Caco-2 (cell line): ENCODE results near the gene ADAMTS10. TPM values are rescaled to one million over a fixed set of nuclear protein-coding genes. Genes with fewer than 3 reads are reported as not detected.

ENCODE experiments used
- BruUV-seq: library from RNA; stranded (reverse); fragments of 400-500 nt; replicated peaks from 2 replicates; lab custom pipeline; 2021; lab: Mats Ljungman, UMichigan
- CTCF ChIA-PET: fragments of 300-600 bp; sonication (Branson Sonifier 250); formaldehyde crosslinking; loops from one replicate; lab custom pipeline; 2022; ENCODE audit warnings: antibody characterized with exemption; lab: Charles Lee
- POLR2A ChIA-PET: fragments of 300-600 bp; sonication (Branson Sonifier 250); formaldehyde crosslinking; loops from one replicate; lab custom pipeline; 2022; ENCODE audit warnings: antibody characterized with exemption; lab: Charles Lee
- DNase-seq, 2 experiments: peaks; one replicate each; pipeline versions ENCODE4 v3.0.0 to v3.0.0-alpha.2; 2020 to 2022
- H3K27me3 ChIP-seq: replicated peaks from 2 replicates; pipeline ENCODE4 v1.6.0; 2011; ENCODE audit warnings: low read length; ENCODE audit not compliant: control insufficient read depth, insufficient read depth
- H3K36me3 ChIP-seq: 2 replicates; pipeline ENCODE4 v1.5.1; 2011; ENCODE audit warnings: low read length; ENCODE audit not compliant: control insufficient read depth, insufficient read depth
- H3K4me1 ChIP-seq: fragments of 250-450 bp; sonication (Bioruptor Pico); 2 replicates; pipeline ENCODE4 v1.5.1; 2020; ENCODE audit warnings: mild to moderate bottlenecking
- H3K4me3 ChIP-seq: 2 replicates; pipeline ENCODE4 v1.5.1; 2011; ENCODE audit warnings: low read depth, mild to moderate bottlenecking, control low read depth, low read length
- H3K9me3 ChIP-seq: fragments of 250-450 bp; sonication (Bioruptor Pico); 2 replicates; pipeline ENCODE4 v1.5.1; 2020; ENCODE audit warnings: mild to moderate bottlenecking, moderate library complexity
- H3K27ac Mint-ChIP-seq: one replicate; pipeline ENCODE4 v1.8.0; 2022; ENCODE audit warnings: mixed read lengths; ENCODE audit not compliant: unreplicated experiment
- H3K27me3 Mint-ChIP-seq: one replicate; pipeline ENCODE4 v1.8.0; 2022; ENCODE audit warnings: mixed read lengths; ENCODE audit not compliant: insufficient read depth, unreplicated experiment
- H3K36me3 Mint-ChIP-seq: one replicate; pipeline ENCODE4 v1.8.0; 2022; ENCODE audit warnings: mild to moderate bottlenecking, mixed read lengths; ENCODE audit not compliant: insufficient read depth, unreplicated experiment
- H3K4me1 Mint-ChIP-seq: one replicate; pipeline ENCODE4 v1.8.0; 2022; ENCODE audit warnings: low read depth, mixed read lengths; ENCODE audit not compliant: unreplicated experiment
- H3K4me3 Mint-ChIP-seq: one replicate; pipeline ENCODE4 v1.8.0; 2022; ENCODE audit warnings: mild to moderate bottlenecking, moderate library complexity, mixed read lengths; ENCODE audit not compliant: unreplicated experiment
- H3K9me3 Mint-ChIP-seq: one replicate; pipeline ENCODE4 v1.8.0; 2022; ENCODE audit warnings: mixed read lengths; ENCODE audit not compliant: unreplicated experiment
- intact Hi-C: fragments of 100-400 bp; cut with micrococcal nuclease; formaldehyde crosslinking; loops from one replicate; pipeline ENCODE4 v1.10.0; 2022; ENCODE audit not compliant: unreplicated experiment
- total RNA-seq: library from RNA; stranded (reverse); gene quantifications from 2 replicates; pipeline ENCODE4 v1.2.3, GENCODE V29; 2022
- TF ChIP-seq, protein P1 (sequence below), 2 experiments: fragments of 200-600 bp in 1 of 2; IDR thresholded peaks; 1 replicate in 1 of 2; 2 replicates in 1 of 2; pipeline versions ENCODE4 v1.5.1 to v1.8.0; 2011 to 2022; ENCODE audit warnings: antibody characterized with exemption in 1 of 2, control low read depth in 1 of 2, inconsistent platforms in 1 of 2, low read depth in 1 of 2, low read length in 1 of 2, mild to moderate bottlenecking in 1 of 2, moderate library complexity in 1 of 2; ENCODE audit not compliant: insufficient read depth in 1 of 2, severe bottlenecking in 1 of 2, unreplicated experiment in 1 of 2

The ADAMTS10 gene
- total RNA-seq, 1 experiment from 2014 or later: 0.77 TPM

GRCh38 chr19:8615813-8616596, 5.5 kb upstream of the ADAMTS10 start:
- Histone ChIP-seq H3K4me3 (no peak overlapping the region), H3K27me3 (no peaks in the 10 kb centered on the region), H3K4me1 (no peaks in the 10 kb centered on the region), H3K36me3 (no peaks in the 10 kb centered on the region), H3K9me3 (no peaks in the 10 kb centered on the region)
- ChIA-PET CTCF (interaction anchor here (0.7 to 1.5 kb wide), 4 partner anchors 11 to 184 kb away, joined by 3 to 9 read pairs (median 5); no protein-coding TSS in a partner anchor), POLR2A (interaction anchor here (0.6 kb wide), 1 partner anchor 920 kb away, joined by 4 read pairs; no protein-coding TSS in a partner anchor)
- Mint-ChIP-seq H3K27ac (no peak overlapping the region), H3K4me1 (no peaks in the 10 kb centered on the region), H3K9me3 (no peaks in the 10 kb centered on the region), H3K4me3 (no peak overlapping the region), H3K36me3 (no peaks in the 10 kb centered on the region), H3K27me3 (peaks cover 7% of the 10 kb centered on the region)
- TF ChIP-seq, protein P1, sequence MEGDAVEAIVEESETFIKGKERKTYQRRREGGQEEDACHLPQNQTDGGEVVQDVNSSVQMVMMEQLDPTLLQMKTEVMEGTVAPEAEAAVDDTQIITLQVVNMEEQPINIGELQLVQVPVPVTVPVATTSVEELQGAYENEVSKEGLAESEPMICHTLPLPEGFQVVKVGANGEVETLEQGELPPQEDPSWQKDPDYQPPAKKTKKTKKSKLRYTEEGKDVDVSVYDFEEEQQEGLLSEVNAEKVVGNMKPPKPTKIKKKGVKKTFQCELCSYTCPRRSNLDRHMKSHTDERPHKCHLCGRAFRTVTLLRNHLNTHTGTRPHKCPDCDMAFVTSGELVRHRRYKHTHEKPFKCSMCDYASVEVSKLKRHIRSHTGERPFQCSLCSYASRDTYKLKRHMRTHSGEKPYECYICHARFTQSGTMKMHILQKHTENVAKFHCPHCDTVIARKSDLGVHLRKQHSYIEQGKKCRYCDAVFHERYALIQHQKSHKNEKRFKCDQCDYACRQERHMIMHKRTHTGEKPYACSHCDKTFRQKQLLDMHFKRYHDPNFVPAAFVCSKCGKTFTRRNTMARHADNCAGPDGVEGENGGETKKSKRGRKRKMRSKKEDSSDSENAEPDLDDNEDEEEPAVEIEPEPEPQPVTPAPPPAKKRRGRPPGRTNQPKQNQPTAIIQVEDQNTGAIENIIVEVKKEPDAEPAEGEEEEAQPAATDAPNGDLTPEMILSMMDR (IDR thresholded peaks at IDR 0.05; ENCODE audit: insufficient read depth in 1 of 2, low read depth in 1 of 2, low read length in 1 of 2, severe bottlenecking in 1 of 2, unreplicated experiment in 1 of 2): peak; percentile 81 to 87
- BruUV-seq: no TSS peak
- peak; percentile 53 to 57 for DNase-seq
- intact Hi-C loops: no loop called here

GRCh38 chr19:8615024-8615423, 4.5 kb upstream of the ADAMTS10 start:
- Mint-ChIP-seq H3K27me3 (no peaks in the 10 kb centered on the region), H3K4me3 (no peak overlapping the region), H3K27ac (no peak overlapping the region), H3K9me3 (no peaks in the 10 kb centered on the region), H3K4me1 (no peaks in the 10 kb centered on the region), H3K36me3 (no peaks in the 10 kb centered on the region)
- no peaks in the 10 kb centered on the region for H3K9me3 ChIP-seq
- no peak overlapping the region for H3K4me3 ChIP-seq
- TF ChIP-seq, protein P1 (IDR thresholded peaks at IDR 0.05; ENCODE audit: insufficient read depth in 1 of 2, low read depth in 1 of 2, low read length in 1 of 2, severe bottlenecking in 1 of 2, unreplicated experiment in 1 of 2): no peak
- intact Hi-C loops: no loop called here
- H3K27me3 ChIP-seq: no peaks in the 10 kb centered on the region
- BruUV-seq: no TSS peak
- H3K4me1 ChIP-seq: no peaks in the 10 kb centered on the region
- ChIA-PET CTCF (interaction anchor here (1.5 kb wide), 1 partner anchor 79 kb away, joined by 9 read pairs; no protein-coding TSS in a partner anchor), POLR2A (interaction anchor here (0.6 kb wide), 1 partner anchor 920 kb away, joined by 4 read pairs; no protein-coding TSS in a partner anchor)
- no peaks in the 10 kb centered on the region for H3K36me3 ChIP-seq
- DNase-seq: no peak

- no peak for DNase-seq
- ChIA-PET CTCF (no interaction called here), POLR2A (no interaction called here)
- no peaks in the 10 kb centered on the region for H3K9me3 Mint-ChIP-seq
- Histone ChIP-seq H3K4me1 (no peaks in the 10 kb centered on the region), H3K4me3 (no peak overlapping the region), H3K36me3 (no peaks in the 10 kb centered on the region), H3K27me3 (no peaks in the 10 kb centered on the region), H3K9me3 (no peaks in the 10 kb centered on the region)
- no peaks in the 10 kb centered on the region for H3K4me1 Mint-ChIP-seq
- no TSS peak for BruUV-seq
- intact Hi-C loops: no loop called here
- TF ChIP-seq, protein P1 (IDR thresholded peaks at IDR 0.05; ENCODE audit: insufficient read depth in 1 of 2, low read depth in 1 of 2, low read length in 1 of 2, severe bottlenecking in 1 of 2, unreplicated experiment in 1 of 2): no peak
- no peak overlapping the region for H3K4me3 Mint-ChIP-seq
- H3K27ac Mint-ChIP-seq: no peak overlapping the region
- H3K27me3 Mint-ChIP-seq: no peaks in the 10 kb centered on the region
- H3K36me3 Mint-ChIP-seq: no peaks in the 10 kb centered on the region
Measured at GRCh38 chr19:8614455-8614854, 3.9 kb upstream of the ADAMTS10 start.
